ENCODE results near the gene CCDC33.

CCDC33 gene

DNA sequence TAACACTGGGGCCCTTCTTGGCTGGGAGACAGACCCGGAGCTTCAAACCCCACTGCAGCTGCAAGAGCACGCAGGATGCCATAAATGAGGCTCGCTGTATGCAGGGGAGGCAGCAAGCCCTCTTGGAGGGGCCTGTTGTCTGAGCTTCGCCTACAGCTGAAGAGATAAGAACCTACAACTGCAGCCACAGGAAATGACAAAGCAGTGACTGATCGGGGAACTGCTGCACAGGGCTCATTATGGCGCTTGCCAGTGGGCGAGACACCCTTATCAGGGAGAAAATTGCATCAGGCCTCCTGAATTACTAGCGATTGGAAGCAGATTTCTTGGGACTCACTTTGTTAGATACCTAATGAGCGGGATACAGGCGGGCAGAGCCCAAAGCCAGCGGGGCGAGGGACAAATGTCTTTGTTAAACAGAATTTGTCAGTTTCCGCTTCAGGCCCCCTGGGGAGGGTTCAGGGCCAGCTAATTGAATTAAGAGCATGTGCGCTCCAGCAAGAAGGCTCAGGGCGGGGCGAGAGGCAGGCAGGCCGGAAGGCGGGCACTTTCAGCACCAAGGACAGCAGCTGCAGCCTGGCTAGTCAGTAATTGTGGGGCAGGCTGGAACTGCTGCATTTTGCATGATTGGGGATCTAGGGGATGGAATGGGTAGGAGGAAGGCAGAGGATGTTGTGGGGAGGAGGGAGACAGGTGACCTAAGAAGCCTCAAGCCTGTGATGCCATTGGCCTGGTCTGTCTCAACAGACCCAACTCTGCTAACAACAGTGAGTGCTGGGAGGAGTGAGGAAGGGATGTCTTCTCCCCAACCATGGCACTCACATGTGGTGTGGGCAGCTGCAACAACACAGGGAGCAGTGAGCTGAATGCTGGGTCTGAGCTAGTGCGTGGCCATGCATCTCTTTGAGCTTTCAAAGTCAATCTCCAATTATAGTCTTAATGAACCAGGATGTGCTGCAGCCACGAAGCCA lies 55.3 kb downstream of the CCDC33 start:
- DNase-seq, result no peak

GRCh38 chr15:74293021-74293810 lies 57.1 kb downstream of the CCDC33 start:
- no peak for DNase-seq

DNA sequence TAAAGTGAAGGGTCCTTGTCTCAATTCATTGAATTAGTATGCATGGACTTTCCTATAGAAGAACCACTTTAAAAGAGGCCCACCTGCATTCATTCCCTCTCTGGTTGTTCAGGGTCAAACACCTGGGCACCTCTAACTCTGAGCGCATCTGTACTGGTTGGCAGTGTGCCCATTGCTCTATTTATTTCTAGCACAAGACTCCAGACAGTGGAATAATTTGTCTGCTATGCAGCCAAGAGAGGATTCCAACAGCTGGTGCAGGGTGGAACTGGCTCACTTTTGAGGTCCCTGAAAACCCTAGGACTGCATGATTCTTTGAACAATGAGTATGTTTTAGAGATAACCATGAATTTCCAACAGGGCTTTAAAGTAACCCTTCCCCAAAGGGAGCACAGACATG lies 57.9 kb downstream of the CCDC33 start:
- DNase-seq, result no peak

GRCh38 chr15:74295800-74296199 lies 59.7 kb downstream of the CCDC33 start:
- no peak for DNase-seq

DNA sequence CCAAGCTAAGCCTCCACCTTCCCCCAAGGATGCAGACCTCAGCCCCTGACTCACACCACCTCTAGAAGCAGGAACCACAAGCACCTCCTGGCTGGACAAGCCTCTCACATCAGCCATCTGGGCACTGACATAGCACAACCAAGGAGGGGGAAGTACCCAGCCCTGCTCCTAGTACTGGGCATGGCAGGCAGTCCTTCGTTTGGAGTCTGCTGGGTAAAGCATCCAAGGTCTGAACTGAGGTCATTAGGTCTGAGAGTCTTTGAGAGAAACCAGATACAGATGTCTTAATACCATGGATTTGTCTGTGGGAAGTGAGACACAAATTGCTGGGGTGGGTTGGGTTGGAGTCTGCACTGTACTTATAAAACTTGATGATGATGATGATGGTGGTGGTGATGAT lies 61.8 kb downstream of the CCDC33 start:
- no peak for DNase-seq

GRCh38 chr15:74300057-74300795 lies 64.1 kb downstream of the CCDC33 start:
- DNase-seq, result no peak

DNA sequence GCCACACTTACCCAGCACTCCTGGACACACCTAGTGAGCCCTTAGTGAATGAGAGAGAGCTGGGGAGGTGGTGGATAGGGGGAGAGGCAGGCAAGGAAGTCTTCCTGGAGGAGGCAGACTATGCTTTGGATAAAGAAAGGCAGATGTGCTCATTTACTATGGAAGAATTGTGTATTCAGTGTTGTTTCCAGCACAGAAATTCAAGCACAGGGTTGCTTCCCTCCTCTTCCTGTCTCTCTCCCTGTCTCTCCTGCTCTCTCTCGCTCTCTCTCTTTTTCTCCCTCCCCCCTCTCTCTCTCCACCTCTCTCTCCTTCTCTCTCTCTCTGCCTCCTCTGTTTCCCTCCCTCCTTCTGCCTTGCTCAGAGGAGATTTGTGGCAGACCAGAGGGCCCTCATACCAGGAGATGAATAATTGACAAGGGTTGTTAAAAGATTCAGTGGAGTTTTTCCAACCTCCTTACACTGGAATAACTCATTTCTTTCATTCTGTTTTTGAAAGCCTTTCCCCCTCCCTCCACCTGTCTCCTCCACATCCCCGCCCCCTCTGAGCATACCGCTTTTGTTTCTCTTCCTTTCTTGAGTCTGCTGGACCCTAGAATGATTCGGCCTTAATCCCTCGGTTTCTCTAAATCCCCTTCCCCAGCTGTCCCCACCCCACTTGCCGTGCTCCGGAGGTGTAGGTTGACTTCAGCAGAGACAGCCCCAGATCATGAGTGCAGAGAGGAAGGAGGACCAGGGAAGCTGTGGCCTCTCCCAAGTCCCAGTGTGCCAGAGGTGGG lies 65.6 kb downstream of the CCDC33 start:
- no peak for DNase-seq

- no peak for DNase-seq
Observed at GRCh38 chr15:74302821-74303359, 66.8 kb downstream of the CCDC33 start.

DNA sequence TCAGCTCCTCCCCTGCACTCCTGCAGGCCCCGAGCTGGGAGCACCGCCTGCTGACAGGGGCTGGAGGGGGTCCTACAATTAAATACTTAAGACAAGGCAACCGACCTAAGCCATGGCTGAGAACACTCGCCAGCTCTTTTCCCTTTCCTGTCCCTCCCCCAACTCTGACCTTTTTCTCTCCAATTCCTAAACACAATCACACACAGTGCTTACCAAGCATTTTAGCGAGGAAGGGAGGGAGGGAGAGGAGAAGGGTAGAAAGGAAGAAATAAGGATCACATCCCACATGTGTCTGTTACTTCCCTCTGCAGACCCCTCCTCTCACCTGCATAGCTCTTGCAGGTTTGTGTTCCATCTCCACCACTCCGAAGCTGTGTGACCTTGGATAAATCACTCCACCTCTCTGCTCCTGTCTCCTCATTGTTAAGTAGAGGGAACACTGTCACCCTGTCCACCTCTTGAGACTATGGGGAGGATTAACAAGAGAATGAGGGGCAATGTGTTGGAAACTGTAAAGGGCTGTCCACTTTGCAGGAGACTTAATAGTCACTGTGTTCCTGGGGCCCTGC lies 67.7 kb downstream of the CCDC33 start:
- no peak for DNase-seq

GRCh38 chr15:74304431-74304830 lies 68.3 kb downstream of the CCDC33 start:
- no peak for DNase-seq

- no peak for DNase-seq
Observed at GRCh38 chr15:74305687-74306086, 69.6 kb downstream of the CCDC33 start.

DNA sequence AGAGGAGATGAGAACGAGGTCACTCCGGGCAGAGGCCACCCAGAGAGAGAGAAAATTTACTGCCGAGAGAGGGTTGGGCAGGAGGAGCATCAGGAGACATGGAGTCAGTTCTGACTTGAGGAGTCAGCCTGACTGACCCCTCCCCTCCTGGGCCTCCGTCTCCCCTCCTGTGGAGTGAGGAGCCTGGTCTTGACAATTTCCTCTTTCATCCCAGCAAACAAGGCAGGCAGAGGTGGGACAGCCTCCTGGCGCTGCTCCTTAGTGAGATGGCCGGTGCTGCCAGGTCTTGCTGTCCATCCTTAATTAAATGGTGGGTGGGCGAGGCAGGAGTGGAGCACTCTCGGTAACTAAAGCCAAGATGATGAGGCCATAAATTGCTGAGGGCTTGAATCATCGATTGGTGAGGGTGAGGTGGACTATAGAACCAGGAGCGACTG lies 70.7 kb downstream of the CCDC33 start:
- no peak for DNase-seq

- DNase-seq, result no peak
Observed at GRCh38 chr15:74307827-74308811, 72.0 kb downstream of the CCDC33 start.

GRCh38 chr15:74311734-74312444 lies 75.8 kb downstream of the CCDC33 start:
- DNase-seq, result no peak

- peak; percentile 72 for DNase-seq
Observed at GRCh38 chr15:74312445-74313007, 76.4 kb downstream of the CCDC33 start.

DNA sequence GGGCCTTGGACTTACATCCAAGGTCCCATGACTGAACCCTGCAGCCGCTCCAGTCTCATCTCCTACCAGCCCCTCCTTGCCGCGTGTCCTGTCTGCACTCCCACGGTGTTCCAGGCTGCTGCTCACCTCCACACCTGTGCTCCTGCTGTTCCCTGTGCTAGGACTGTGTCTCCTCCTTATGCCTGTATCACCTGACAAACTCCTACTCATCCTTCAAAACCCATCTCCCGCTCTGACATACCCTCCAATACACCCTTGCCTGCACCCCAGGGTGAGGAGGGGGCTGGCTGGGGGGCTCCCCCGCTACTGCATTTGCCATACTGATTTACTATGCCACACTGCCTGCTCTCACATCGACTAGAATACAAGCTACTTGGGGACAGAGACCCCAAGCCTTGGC lies 77.8 kb downstream of the CCDC33 start:
- DNase-seq, result no peak

- no peak for DNase-seq
Observed at GRCh38 chr15:74314795-74315438, 78.8 kb downstream of the CCDC33 start.

DNA sequence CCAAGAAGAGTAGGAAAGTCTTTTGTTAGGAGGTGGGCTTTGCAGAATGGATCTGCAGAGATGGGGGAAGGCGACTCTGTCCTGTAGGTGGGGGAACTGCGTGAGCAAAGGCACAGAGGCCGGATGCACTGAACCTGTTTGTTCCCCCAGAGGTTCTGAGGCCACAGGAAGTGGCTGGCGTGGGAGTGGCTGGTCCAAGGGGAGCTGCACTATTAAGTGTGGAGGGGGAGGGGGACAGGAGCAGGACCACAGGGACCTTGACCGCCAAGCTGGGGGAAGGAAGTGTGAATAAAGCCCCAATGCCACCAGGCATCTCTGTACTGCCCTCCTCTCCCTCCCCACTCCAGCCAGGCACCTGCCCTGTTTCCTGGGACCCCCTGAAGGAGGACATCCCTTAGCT lies 79.5 kb downstream of the CCDC33 start:
- no peak for DNase-seq

- DNase-seq, result no peak
Observed at GRCh38 chr15:74316141-74316540, 80.0 kb downstream of the CCDC33 start.

Data from NCI-H526 treated with DMSO at 0.1 percent for 48 hours (cell line).